Activated naive CD4-positive, alpha-beta T cell treated with anti-CD3 and anti-CD28 coated beads, Interleukin-2, amount 50 U/mL, for 24 hours (primary cell): ENCODE results near the gene SIGLEC1.

Experiments used
- H3K27ac Mint-ChIP-seq: one replicate; pipeline ENCODE4 v1.8.0; 2021; ENCODE audit warnings: mild to moderate bottlenecking, mixed read lengths
- H3K27me3 Mint-ChIP-seq: one replicate; pipeline ENCODE4 v1.8.0; 2021; ENCODE audit warnings: mixed read lengths
- H3K36me3 Mint-ChIP-seq: one replicate; pipeline ENCODE4 v1.8.0; 2021; ENCODE audit warnings: mixed read lengths
- H3K4me1 Mint-ChIP-seq: one replicate; pipeline ENCODE4 v1.8.0; 2021; ENCODE audit warnings: mixed read lengths
- H3K4me3 Mint-ChIP-seq: one replicate; pipeline ENCODE4 v1.8.0; 2021; ENCODE audit warnings: mild to moderate bottlenecking, mixed read lengths
- H3K9me3 Mint-ChIP-seq: one replicate; pipeline ENCODE4 v1.8.0; 2021; ENCODE audit warnings: mixed read lengths

SIGLEC1 gene

DNA sequence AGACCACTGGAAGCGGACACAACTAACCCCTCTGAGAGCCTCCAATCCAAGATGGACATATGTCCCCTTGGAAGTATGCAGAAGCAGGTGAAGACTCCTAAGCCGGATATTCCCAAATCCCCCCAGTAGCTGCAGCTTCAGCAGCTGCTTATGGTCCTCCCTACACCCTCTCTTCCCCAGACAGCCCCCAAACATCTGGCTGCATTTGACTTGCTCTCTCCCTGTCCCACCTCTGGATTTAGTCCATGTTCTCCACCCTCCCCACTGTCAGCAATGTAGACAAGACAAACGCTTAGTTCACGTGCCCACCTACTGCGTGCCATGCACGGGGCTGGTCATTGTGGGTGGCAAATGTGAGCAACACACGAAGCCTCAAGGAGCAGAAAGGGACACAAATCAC, 26.0 kb downstream of the SIGLEC1 start:
- Mint-ChIP-seq H3K27me3 (peaks cover 10% of the 10 kb centered on the region), H3K4me3 (no peak overlapping the region), H3K27ac (no peak overlapping the region), H3K9me3 (no peaks in the 10 kb centered on the region), H3K4me1 (no peaks in the 10 kb centered on the region), H3K36me3 (no peaks in the 10 kb centered on the region)

GRCh38 chr20:3685341-3685740, 27.1 kb downstream of the SIGLEC1 start:
- Mint-ChIP-seq H3K27me3 (peaks cover 16% of the 10 kb centered on the region), H3K9me3 (no peaks in the 10 kb centered on the region), H3K4me1 (no peaks in the 10 kb centered on the region), H3K36me3 (no peaks in the 10 kb centered on the region), H3K27ac (no peak overlapping the region), H3K4me3 (no peak overlapping the region)

DNA sequence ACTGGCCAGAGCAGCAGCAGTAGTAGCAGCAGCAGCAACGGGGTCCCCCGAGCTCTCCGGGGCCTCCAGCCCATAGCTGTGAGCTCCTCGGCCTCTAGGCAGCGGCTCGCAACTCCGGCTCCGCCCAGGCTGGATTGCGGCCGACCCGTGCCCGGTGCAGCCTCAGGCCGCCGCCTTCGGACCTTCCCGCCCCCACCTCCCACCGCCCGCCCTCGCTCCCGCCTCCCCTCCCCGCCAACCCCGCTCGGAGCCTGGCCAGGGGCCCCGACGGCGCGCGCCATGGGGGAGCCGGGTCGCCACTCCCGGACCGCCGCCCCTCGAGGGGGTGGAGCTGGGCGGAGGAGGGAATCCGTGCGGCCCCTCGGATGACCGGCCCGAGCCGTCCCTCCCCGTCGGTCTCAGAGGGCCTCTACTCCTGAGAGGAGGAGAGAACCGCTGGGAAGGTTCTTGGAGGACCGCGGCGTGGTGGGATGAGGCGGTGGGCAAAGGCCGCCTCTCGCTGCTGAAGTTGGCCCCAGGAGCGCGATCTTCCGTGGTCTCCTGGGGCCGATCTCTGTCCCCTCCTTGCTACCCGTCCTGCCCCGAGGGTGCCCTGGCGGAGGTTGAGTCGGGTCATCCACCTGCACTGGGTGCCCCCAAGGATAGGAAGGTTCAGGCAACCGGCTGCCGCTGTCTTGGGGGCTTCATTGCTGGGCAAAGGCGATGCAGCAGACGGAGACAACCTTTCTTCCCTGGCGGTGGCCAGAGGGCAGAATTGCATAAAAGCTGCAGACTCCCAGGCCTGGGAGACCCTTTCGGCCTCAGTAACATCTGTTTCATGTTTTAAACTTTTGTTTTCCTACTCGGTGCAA, 30.2 kb downstream of the SIGLEC1 start, which contains the start of gene ADAM33:
ADAM33 (minus strand) TSS at position 80 of the 851 bp plus-strand sequence; CDS start at position 74, 6 bp downstream.
- Mint-ChIP-seq H3K27me3 (peaks cover 21% of the 10 kb centered on the region), H3K36me3 (no peaks in the 10 kb centered on the region)

DNA sequence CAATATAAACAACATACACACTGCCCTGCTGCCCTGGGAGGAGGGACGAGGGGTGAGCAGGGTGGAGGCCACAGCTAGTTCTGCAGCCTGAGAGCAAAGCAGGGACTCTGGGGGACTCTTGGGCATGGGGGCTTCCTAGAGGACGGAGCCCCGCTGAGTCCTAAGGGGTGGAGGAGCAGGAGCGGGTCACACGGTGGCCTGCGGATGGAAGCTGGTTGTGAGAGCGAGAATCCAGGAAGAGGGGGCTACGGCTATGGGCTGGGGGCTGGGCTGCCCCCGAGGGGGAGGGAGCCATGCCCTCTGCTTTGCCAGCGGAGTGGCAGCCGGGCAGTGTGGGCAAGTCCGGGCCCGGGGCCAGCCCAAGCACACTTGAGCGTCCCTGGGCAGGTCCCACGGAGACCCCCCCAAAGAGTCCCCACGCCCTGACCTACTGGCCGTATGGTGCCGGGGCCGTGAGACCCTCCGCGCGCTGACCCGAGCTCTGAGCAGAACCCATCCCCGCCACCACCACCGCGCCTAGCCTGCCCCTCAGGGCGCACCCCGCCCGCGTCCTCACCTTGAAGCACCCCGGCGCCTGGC, 31.0 kb downstream of the SIGLEC1 start:
- H3K36me3 Mint-ChIP-seq: no peaks in the 10 kb centered on the region
- H3K9me3 Mint-ChIP-seq: no peaks in the 10 kb centered on the region
- H3K27me3 Mint-ChIP-seq: peaks cover 22% of the 10 kb centered on the region
- no peaks in the 10 kb centered on the region for H3K4me1 Mint-ChIP-seq
- H3K4me3 Mint-ChIP-seq: no peak overlapping the region
- H3K27ac Mint-ChIP-seq: no peak overlapping the region

More for the DNA sequence above, 30.2 kb downstream of the SIGLEC1 start, which contains the start of gene ADAM33:
- no peaks in the 10 kb centered on the region for H3K9me3 Mint-ChIP-seq
- H3K4me1 Mint-ChIP-seq: no peaks in the 10 kb centered on the region
- no peak within 1 kb of the TSS for H3K4me3 Mint-ChIP-seq
- H3K27ac Mint-ChIP-seq: no peak within 1 kb of the TSS

- Mint-ChIP-seq H3K9me3 (no peaks in the 10 kb centered on the region), H3K36me3 (no peaks in the 10 kb centered on the region), H3K4me1 (no peaks in the 10 kb centered on the region), H3K4me3 (no peak overlapping the region), H3K27ac (no peak overlapping the region), H3K27me3 (peaks cover 22% of the 10 kb centered on the region)
These were observed 31.6 kb downstream of the SIGLEC1 start for GRCh38 chr20:3680701-3681351.

DNA sequence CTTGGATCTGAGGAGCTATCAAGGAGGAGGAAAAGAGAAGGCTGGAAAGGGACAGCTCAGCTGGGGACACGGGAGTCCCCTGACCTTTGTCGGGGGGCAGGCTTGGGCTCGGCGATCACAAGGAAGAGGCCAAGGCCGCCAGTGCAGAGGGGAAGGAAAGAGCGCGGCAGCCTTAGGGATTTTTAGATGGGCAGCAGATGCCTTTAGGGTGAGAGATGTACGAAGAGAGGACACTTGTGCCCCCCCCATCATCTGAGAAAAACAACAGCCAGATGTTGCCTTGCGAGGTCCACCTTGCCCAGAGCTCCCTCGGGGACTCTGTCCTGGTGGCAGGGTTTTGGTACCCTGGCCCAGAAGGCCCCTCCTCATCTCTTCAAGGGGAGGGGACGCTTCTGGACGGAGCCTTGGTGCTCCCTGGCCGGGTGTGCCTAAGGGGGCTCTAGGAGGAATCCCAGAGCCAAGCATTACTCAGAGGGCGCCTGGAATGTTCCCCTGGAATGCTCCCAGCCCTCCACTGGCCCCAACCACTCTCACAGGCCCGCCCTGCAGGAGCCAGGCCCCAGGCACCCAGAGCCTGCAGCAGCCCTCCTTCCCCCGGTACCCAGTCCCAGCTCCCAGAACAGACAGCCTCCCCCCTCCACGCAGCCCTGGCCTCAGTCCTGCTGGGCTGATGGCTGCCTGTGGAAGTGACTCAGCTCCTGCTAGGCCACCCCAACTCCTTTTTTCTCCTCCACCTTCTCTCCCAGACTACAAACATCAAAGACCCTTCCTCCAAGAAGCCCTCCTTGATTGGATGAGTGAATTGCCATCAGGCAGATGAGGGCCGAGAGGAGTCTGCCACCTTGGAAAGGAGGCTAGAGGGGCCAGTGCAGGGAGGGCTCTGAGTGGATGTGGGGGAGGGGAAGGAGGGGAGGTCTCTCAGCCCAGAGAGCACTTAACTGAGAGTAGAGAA, 32.4 kb downstream of the SIGLEC1 start:
- Mint-ChIP-seq H3K27ac (no peak overlapping the region), H3K4me1 (no peaks in the 10 kb centered on the region), H3K36me3 (no peaks in the 10 kb centered on the region), H3K27me3 (peaks cover 25% of the 10 kb centered on the region), H3K9me3 (no peaks in the 10 kb centered on the region), H3K4me3 (no peak overlapping the region)

- H3K36me3 Mint-ChIP-seq: no peaks in the 10 kb centered on the region
- H3K9me3 Mint-ChIP-seq: no peaks in the 10 kb centered on the region
- no peak overlapping the region for H3K27ac Mint-ChIP-seq
- H3K4me1 Mint-ChIP-seq: no peaks in the 10 kb centered on the region
- no peak overlapping the region for H3K4me3 Mint-ChIP-seq
- H3K27me3 Mint-ChIP-seq: peaks cover 34% of the 10 kb centered on the region
These were observed 33.3 kb downstream of the SIGLEC1 start for GRCh38 chr20:3678856-3679720.

GRCh38 chr20:3678198-3678597, 34.2 kb downstream of the SIGLEC1 start:
- peaks cover 30% of the 10 kb centered on the region for H3K27me3 Mint-ChIP-seq
- no peaks in the 10 kb centered on the region for H3K36me3 Mint-ChIP-seq
- H3K9me3 Mint-ChIP-seq: no peaks in the 10 kb centered on the region
- no peaks in the 10 kb centered on the region for H3K4me1 Mint-ChIP-seq
- peak overlapping the region; percentile 55 for H3K27ac Mint-ChIP-seq
- H3K4me3 Mint-ChIP-seq: no peak overlapping the region

DNA sequence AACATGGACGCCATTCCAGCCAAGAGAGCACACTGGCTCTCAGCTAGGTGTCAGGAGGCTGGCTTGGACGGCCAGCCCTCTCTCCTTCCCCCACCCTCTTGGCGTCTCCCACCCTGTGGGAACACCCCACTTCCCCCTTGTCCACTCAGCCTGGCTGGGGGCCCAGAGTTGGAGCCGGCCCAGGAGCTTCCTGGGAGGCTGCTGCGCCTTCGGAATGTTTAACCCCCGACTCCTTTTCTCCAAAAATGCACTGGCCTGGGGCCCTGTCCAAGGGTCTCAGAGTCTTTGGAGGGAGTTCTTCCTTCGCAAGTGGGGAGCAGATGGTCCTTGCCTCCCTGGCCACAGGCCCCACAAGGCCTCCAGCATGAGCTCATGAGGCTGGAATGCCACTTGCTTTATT, 34.7 kb downstream of the SIGLEC1 start:
- Mint-ChIP-seq H3K27ac (no peak overlapping the region), H3K4me1 (no peaks in the 10 kb centered on the region), H3K4me3 (no peak overlapping the region), H3K27me3 (peaks cover 33% of the 10 kb centered on the region), H3K9me3 (no peaks in the 10 kb centered on the region), H3K36me3 (no peaks in the 10 kb centered on the region)

DNA sequence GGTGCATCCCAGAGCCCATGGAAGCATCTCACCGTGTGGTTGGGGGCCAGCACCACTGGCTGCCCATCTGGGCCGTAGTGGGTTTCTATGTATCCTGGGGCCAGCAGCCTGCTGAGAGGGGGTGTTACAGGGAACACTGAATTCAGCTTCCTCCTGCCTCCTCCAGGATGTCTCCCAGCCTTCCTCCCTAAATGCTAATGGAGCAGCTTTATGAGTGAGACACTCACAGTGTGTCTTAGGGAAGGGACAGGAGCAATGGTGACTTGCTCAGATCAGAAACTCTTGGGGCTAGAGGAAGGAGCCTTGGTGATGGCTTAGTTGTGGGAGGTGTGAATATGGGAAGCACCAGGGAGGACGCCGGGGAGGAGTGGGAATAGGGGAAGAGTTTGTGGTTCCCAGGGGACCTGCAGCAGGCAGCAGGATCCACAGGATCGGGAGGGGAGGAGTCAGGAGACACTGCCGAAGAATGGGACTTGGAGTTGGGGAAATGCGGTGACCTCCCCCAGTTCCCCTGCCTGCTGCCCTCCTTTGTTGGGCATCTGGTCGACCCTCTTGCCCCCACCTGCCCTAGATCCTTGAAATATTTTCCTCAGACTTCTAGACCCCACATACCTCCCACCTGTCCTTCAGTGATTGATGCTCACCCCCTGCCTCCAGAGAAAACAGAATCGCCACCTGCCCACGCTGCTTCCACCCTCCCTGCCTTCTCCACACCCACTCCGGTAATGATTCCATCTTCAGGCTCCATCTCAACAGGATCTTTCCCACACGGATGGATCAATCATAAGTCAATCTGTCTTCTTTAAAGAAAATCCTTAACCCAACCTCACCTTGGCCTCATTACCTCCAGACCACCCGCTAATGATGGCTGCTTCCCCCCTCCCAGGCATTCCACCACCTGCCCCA, 37.2 kb downstream of the SIGLEC1 start:
- Mint-ChIP-seq H3K4me3 (no peak overlapping the region), H3K36me3 (no peaks in the 10 kb centered on the region), H3K27me3 (peaks cover 31% of the 10 kb centered on the region), H3K4me1 (no peaks in the 10 kb centered on the region), H3K9me3 (no peaks in the 10 kb centered on the region), H3K27ac (no peak overlapping the region)

DNA sequence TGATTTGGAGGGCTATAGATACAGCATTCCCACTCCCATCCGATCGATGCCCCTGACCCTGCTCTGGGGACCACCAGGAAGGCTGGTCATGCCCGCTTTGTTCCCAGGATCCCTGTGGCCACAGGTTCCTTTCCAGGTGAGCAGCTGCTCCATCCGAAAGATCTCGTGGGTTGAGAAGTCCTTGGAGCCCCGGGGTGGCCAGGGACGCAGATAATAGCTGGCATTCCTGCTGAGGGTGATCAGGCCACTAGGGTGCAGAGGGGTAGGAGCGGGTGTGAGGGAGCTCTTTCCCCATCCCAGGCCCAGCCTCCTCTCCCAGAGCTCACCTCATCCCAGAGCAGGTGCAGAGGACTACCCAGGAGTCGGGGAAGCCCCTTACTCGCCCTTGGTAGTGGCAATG, 38.0 kb downstream of the SIGLEC1 start:
- Mint-ChIP-seq H3K4me3 (no peak overlapping the region), H3K27ac (no peak overlapping the region), H3K27me3 (peaks cover 29% of the 10 kb centered on the region), H3K9me3 (no peaks in the 10 kb centered on the region), H3K36me3 (no peaks in the 10 kb centered on the region), H3K4me1 (no peaks in the 10 kb centered on the region)

DNA sequence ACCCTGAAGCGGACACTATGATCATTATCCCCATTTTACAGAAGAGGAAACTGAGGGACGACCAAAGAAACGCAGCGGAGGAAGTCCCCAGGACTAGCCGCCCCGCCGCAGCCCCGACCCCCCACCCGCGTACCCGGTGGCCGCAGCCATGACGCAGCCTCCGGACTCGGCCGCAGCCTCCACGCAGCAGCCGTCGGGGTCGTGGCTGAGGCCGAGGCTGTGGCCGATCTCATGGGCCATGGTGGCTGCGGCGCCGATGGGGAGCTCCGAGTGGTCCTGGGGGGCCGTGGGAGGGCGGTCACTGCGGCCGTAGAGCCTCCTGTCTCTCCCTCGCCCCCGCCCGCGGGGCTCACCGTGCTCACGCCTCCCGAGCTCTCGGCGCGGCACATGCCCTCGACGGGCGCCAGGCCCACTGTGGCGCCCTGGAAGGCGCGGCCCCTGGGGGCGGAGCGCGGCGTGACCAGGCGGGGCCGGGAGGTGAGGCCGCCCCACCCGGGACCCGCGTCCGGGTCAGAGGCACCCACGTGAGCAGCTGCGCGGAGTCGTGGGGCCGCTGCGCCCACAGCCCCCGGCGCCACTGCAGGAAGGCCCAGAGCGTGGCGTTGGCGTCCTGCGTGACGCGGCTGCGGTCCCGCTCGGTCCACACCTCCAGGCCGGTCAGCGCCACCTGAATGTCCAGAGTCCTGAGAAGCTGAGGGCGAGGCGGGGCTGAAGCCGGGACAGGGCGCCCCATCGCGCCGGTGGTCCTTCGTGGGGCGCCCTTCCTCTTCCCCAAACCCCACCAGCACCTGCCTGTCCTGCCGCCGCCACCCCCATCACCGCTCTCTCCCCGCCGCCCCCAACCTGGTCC, 39.0 kb downstream of the SIGLEC1 start:
- H3K9me3 Mint-ChIP-seq: no peaks in the 10 kb centered on the region
- H3K27ac Mint-ChIP-seq: no peak overlapping the region
- no peaks in the 10 kb centered on the region for H3K4me1 Mint-ChIP-seq
- H3K4me3 Mint-ChIP-seq: no peak overlapping the region
- peaks cover 27% of the 10 kb centered on the region for H3K27me3 Mint-ChIP-seq
- no peaks in the 10 kb centered on the region for H3K36me3 Mint-ChIP-seq
